Endometrium (tissue), 2 donors: ENCODE data around the gene SUZ12.
"Not testable (repeated sequence)": the region's sequence is repeated elsewhere in the genome, so short reads cannot be mapped to it uniquely, and the experiment has no call there.

Experiments used
- FAIRE-seq: peaks from 2 replicates; lab custom pipeline; 2012; peaks lifted over from hg19 to GRCh38; lab: Jason Lieb, UNC
- donor health status: control.
- donor health status: control.

The SUZ12 gene

DNA sequence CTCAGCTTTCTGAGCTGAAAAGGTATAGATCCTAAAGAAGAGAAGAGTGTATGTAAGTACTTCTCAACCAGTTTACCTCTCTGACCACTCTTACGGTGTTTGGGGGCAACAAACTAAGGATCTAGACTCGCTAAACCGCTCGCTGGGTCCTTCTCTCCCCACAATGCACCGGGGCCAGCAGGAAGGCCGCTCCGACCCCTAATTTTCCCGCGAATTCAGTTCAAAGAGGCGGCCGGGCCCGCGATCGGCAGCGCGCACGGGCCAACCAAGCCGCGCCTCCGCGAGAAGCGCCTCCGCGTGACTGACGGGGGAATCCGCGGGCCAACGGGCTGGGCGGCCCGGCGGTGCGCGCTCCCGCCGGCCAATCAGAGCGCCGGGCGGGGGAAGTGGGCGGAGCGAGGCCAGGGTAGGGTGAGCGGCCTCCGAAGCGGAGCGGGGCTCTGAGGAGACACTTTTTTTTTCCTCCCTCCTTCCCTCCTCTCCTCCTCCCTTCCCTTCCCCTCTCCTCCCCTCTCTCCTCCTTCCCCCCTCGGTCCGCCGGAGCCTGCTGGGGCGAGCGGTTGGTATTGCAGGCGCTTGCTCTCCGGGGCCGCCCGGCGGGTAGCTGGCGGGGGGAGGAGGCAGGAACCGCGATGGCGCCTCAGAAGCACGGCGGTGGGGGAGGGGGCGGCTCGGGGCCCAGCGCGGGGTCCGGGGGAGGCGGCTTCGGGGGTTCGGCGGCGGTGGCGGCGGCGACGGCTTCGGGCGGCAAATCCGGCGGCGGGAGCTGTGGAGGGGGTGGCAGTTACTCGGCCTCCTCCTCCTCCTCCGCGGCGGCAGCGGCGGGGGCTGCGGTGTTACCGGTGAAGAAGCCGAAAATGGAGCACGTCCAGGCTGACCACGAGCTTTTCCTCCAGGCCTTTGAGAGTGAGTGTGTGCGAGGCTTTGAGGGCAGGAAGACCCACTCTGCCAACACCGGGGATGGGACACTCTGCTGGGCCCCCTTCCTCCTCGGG, at the start of gene SUZ12:
Gene SUZ12, plus strand, starts transcription at position 393 of the 995 bp plus-strand sequence. Its CDS starts 240 bp downstream, at position 633.
- not testable (repeated sequence) for FAIRE-seq

DNA sequence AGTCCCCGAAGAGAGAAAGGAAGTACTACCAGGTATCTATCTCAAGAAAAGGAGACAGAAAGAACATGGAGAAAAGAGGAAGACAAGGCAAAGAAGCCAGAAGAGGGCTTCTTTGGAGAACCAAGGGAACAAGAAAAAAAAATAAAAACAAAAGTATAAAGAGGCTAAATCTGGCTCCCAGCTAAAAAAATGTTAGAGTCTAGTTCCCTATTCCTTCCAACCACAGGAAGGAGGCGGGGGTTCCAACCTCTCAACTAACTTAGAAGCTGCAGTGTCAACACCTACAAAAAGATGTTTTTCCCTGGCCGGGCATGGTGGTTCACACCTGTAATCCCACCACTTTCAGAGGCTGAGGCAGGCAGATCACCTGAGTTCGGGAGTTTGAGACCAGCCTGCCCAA, 48.7 kb upstream of the SUZ12 start:
- no peak for FAIRE-seq

DNA sequence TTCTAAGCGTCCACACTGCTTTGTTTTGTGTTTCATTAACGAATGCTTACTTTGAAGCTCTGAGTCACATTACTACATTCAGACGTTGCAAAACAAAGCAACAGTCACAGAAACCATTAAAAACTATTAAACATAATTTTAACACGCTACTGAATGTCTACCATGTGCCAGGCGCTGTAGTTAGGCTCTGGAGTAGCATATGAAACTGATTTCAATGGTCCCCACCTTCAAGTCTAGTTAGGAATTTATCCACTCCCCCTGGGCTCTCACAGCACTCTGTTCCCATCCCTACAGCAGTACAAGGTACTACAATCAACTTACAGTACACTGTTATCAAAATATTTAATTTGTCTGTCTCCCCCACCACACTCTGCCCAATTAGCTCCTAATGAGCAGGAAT, 35.9 kb upstream of the SUZ12 start:
- FAIRE-seq = no peak

DNA sequence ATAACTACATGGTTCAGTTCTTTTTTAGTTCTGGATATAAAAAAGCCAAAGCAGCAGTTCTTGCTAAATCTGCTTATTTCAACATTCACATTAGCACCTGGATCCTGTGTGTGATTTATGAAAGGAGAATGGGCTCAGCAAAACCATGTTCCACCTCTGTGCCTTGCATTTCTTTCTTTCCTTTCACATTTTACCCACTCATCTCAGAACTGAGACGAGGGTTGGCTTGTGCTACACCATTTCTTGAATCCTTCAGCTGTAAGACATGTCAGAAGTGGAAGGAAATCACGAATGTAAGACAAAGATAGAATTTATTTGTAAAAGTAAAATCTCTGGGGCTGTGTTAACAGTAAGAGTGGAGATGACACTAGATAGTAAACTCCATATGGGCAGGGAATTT, 34.1 kb upstream of the SUZ12 start:
- FAIRE-seq = no peak

DNA sequence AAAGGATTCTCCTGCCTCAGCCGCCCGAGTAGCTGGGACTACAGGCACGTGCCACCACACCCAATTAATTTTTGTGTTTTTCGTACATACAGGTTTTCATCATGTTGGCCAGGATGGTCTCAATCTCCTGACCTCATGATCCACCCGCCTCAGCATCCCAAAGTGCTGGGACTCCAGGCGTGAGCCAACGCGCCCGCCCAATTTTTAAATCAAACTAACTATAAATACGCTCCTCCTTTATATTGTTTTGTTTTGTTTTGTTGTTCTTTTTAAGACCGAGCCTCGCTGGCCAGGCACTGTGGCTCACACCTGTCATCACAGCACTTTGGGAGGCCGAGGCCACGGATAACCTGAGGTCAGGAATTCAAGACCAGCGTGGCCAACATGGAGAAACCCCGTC, 33.4 kb upstream of the SUZ12 start:
- FAIRE-seq = no peak

DNA sequence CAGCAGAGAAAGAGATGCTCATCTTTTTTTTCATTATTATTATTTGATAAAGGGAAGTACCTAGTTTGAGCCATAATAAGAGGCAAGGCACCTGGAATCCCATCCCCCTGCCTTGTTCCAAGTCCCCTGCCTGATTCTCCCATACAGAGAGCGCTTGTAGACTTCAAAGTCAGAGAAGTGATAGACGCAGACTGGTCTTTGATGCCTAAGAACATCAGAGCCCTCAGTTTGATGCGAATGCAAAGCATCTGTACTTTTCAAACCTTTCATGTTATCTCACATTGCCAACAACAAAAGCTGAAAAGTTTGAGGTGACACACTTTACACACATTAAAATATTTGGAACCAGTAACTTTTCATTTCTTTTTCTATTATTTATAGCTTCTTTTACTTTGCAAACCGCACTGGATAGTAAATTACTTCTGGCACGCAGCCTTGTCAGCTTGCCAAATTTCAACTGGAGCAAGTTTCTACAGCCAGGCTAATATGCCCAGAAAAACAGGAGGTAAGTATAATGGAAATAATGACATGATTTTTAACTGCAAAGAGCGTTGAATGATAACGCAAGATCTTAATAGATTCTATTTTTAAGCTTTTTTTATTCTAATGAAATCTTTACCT, 29.4 kb upstream of the SUZ12 start:
- FAIRE-seq = peak; percentile 33

DNA sequence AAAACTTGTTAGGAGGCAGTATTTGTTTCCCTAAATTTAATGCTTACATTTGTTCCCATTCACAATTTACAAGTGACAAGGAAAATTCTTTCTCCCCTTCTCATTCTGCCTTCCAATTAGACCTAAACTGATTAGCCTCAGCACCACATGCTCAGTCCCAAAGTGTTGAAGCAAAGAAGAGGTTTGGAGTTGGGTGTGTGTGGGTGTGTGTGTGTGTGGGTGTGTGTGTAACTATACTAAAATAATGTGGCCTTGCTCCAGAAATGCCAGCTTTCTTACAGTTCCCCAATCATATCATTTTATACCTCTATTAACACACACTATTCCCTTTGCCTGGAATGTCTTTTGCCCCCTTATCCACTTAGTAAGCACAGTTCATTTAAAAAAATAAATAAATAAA, 28.4 kb upstream of the SUZ12 start:
- no peak for FAIRE-seq

DNA sequence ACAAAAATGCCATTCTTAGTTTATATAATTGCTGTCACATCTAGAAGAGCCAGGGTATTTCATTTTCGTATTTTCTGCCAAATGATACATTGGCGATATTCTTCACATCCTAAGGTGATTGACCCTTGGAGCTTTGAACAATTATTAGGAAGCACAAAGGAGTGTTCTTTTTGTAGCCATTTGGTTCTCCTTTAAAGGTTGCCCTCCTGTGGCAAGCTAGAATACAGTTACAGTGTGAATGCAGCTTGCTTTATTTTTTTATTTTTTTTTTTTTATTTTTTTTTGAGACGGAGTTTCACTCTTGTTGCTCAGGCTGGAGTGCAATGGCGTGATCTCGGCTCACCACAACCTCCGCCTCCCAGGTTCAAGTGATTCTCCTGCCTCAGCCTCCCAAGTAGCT, 24.1 kb upstream of the SUZ12 start:
- FAIRE-seq = not testable (repeated sequence)

DNA sequence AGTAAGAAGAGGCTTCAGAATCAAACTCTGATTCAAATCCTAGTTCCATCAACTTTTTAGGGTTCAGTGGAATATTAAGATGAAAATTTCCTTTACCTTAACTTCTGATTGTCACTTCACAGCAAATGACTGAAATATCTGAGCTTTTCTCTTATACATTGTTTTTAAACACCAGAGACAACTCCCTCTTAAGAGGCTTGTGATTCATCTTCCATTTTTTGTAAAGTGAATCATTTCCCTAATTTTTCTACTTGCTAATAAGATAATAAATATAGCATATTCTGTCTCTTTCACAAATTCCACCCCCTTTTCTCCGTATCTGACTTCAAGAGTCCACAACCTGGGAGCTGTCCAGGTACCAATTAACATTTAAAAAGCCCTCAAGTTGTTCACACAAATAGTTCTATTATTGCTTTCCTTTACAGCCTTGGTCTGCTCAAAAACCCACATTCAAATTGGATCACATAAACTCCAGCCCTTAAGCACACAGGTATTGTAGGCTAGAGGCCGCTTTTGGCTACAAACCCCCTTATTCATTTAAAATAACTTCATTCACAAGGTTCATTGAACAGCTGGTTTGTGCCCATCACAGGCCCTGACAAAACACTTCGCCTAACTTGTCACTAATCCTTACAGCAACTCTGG, 21.2 kb upstream of the SUZ12 start:
- FAIRE-seq = no peak

DNA sequence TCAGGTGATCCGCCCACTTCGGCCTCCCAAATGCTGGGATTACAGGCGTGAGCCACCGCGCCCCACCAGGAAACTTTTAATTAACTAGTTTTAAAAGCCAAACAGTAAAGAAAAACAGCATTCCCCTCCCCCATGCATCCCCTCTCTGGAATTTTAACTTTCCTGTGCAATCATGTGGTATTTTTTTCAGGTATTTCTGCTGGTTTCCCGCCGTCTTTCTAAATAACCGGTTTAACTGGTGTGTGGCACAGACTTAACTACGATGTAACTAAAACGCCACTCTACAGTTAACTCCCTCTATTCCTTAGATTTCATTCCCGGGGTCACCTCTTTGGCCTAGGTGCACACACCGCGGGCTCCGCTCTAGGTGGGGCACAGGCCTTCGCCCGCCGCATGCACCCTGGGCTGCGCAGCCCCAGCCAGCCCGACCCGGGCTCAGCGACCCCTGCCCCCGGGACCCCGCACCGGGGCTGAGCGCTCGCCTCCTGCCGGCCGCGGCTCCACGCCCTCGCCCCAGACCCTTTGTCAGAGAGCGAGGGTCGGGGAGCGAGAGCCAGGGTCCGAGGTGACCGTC, 20.2 kb upstream of the SUZ12 start:
- FAIRE-seq = no peak

DNA sequence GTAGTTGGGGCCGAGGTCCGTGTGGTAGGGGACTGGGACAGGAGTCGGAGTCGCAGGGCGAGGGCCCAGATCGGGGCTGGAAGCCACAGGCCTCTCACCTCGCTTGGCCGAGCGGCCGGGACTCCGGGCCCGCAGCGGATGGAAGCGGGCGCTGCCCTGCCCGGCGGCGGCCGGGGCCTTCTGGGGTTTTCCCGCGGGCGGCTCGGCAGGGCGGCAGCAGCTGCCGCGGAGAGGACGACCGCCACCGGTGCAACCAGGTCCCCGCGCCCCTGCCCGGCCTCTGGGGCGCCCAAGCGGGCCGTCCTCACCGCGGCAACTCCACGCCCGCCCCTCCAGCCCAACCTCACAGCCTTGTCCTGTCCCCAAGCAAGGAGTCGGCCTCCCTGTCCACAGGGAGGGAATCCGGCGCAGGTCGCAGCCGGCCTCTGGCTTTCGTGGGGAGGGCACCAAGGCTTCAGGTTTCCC, 19.7 kb upstream of the SUZ12 start:
- no peak for FAIRE-seq

DNA sequence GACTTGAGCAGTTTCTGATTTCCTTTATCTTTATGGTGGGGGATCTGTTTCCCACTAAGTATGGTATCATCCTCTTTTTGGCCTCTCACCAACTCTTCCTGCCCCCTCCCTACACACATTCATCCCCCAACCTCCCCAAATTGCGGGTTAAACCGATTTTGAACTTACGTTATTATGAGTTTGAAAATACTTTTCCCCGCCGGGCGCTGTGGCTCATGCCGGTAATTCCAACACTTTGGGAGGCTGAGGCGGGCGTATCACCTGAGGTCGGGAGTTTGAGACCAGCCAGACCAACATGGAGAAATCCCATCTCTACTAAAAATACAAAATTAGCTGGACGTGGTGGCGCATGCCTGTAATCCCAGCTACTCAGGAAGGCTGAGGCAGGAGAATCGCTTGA, 19.1 kb upstream of the SUZ12 start:
- not testable (repeated sequence) for FAIRE-seq

DNA sequence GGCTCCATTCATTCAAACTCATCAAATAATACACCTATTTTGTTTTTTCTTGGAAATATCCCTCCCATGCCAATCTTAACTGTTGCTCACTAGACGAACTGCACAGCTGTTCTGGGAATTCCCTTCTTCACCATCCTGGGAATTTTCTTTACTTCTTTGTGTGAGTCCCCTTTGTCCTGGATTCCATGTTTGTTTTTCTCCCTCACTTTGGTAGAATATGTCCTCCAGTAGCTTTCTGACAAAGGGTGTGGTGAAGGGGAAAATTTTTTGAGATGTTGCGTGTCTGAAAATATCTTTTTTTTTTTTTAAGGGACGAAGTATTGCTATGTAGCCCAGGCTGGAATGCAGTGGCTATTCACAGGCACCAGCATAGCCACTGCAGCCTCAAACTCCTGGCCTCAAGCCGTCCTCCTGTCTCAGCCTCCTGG, 18.1 kb upstream of the SUZ12 start:
- no peak for FAIRE-seq

DNA sequence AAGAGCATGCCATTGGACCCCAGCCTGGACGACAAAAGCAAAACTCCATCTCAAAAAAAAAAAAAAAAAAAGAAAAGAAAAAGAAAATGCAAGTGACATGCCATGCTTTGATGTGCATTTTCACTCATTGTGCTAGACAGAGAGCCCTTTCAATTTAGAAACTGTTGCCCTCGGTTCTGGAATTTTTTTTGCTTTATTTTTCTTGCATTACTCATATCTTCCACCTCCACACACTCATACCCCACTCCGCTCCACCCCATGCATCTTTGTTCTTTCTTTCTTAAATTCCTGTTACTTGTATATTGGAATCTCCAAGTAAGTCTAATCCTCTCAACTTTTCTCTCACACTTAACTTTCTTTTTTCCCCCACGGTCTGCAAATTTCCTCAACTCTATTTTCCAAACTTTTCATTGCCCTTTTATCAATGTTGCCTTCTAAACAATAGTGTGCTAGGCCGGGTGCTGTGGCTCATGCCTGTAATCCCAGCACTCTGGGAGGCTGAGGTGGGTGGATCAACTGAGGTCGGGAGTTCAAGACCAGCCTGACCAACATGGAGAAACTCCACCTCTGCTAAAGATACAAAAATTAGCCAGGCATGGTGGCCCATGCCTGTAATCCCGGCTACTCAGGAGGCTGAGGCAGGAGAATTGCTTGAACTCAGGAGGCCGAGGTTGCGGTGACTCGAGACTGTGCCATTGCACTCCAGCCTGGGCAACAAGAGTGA, 16.8 kb upstream of the SUZ12 start:
- FAIRE-seq = no peak

DNA sequence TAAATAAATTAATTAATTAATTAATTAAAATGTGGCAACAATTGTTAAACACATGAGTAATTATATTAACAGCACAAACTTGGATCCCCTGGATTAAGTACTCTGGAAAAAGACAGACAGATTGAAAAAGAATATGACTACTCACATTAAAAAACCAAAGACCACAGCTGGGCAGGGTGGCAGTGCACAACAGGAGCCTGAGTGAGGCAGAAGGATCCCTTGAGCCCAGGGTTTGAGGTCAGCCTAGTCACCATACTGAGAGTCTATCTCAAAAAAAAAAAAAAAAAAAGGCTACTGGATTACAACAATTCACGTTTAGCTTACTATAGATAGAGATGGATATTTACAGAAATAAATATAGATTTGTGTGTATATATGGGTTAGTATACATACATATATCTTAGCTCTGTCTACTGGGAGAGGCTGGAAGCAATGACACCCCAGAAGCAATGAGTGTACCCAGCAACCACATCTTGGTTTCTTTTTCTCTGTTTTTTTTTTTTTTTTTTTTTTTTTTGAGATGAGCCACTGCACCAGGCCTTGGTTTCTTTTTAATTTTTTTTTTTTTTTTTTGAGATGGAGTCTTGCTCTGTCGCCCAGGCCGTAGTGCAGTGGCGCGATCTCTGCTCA, 10.6 kb upstream of the SUZ12 start:
- FAIRE-seq = no peak

DNA sequence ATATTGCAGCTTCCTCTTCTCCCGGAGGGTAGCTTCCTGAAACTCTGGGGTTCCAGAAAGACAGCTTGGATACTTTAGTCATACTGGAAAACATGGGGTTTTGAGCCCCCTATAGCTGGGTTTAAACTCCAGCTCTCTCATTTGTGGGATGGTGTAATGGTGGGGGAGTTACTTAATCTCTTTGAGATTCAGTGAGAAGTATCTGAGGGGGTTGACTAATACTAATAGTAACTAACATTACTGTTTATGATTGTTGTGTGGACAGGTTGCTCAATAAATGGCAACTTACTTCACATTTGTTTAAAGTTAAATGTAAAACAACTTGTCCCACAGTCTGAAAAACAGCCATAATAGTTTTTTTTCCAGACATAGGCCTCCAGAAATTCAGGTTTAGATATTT, 5.1 kb upstream of the SUZ12 start:
- no peak for FAIRE-seq

DNA sequence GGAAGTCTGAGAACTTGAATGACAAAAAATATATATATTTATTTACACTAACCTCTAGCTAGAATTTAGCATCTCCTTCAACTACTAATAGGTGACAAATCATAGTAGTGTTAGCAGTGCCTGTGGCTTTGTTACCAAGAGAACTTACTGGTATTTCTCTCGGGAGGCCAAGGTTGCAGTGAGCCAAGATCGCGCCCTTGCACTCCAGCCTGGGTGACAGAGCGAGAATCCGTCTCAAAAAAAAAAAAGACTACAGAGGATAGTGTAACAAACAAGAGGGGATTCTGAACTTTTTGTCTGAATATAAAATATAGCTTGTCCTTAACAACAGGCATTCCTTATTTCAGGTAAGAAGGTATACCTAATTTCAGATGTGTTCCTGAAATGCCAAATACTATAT, 1.3 kb upstream of the SUZ12 start:
- FAIRE-seq = no peak

DNA sequence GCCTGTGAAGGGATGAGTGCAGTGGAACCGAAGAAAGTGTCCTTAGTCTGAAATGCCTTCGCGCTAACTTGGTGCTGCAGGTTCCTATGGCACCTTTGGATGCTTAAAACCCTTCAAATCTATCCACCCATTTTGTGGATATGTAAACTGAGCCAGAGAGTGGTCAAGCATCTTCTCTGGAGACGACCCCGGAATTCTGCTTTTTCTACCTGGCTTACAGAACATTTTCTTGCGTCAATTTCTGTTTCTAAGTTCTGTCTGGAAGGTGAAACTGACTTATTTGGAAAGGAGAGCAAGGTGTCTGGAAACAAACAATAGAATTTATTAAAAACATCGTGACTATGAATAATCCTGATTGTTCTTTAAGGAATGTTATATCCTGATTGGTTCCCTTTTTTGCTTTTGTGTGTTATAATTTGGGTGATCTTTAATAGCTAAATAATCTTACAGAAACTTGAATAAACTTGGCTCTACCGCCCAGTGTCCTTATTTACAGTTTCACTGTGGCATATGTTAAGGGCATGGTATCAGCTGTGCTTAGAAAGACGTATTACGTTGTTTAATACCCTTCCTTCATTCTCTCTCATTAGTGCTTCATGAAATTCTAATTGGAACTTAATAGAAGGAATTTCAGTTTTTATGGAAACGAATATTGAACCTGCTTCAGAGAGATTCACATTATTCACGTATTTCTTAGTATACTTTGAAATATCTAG, 1.3 kb downstream of the SUZ12 start:
- not testable (repeated sequence) for FAIRE-seq

DNA sequence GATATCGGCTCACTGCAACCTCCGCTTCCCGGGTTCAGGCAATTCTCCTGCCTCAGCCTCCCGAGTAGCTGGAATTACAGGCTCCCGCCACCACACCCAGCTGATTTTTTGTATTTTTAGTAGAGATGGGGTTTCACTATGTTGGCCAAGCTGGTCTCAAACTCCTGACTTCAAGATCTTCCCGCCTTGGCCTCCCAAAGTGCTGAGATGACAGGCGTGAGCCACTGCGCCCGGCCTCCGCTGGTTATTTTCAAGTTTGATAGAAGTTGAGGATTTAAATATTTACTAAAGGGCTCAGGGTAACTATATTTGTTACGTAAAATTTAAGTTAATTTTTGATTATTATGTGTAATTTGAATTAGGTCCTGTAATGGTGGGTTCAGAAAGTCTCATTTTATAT, 5.1 kb downstream of the SUZ12 start:
- FAIRE-seq = not testable (repeated sequence)

DNA sequence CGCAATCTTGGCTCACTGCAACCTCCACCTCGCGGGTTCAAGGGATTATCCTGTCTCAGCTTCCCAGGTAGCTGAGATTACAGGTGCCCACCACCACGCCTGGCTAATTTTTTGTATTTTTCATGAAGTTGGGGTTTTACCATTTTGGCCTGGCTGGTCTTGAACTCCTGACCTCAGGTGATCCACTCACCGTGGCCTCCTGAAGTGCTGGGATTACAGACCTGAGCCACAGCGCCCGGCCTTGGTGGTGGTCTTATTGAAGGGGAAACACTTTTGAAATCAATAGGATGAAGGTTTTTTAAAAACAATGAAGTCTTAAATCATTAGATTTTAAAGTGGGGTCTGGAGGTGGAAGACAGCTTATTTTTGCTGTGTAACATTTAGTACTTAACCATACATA, 5.6 kb downstream of the SUZ12 start:
- FAIRE-seq = not testable (repeated sequence)

DNA sequence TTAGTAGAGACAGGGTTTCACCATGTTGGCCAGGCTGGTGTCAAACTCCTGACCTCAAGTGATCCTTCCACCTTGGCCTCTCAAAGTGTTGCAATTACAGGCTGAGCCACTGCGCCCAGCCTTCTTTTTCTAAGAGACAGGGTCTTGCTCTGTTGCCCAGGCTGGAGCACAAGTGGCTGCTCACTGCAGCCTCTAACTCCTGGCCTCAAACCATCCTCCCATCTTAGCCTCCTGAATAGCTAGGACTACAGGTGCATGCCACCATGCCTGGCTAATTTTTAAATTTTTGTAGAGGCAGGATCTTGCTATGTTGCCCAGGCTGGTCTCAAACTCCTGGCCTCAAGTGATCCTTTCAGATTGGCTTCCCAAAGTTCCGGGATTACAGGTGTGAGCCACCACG, 15.1 kb downstream of the SUZ12 start:
- not testable (repeated sequence) for FAIRE-seq
